Panc1 (cell line): ENCODE data around the gene DDX24. TPM values are rescaled to one million over a fixed set of nuclear protein-coding genes. Genes with fewer than 3 reads are reported as not detected.

Experiments
- ATAC-seq: fragments of 200-7000 bp; cut with Tn5 transposase; 2 replicates; pipeline ENCODE4 v1.9.1; 2020; ENCODE audit warnings: mild to moderate bottlenecking, moderate library complexity
- BruUV-seq: library from RNA; stranded (reverse); fragments of 400-500 nt; replicated peaks from 2 replicates; lab custom pipeline; 2021; lab: Mats Ljungman, UMichigan
- CTCF ChIA-PET: fragments of 300-600 bp; sonication (Branson Sonifier 250); formaldehyde crosslinking; loops from one replicate; lab custom pipeline; 2022; ENCODE audit warnings: antibody characterized with exemption; lab: Charles Lee
- POLR2A ChIA-PET: fragments of 300-600 bp; sonication (Branson Sonifier 250); formaldehyde crosslinking; loops from one replicate; lab custom pipeline; 2022; ENCODE audit warnings: antibody characterized with exemption; lab: Charles Lee
- DNase-seq: peaks from one replicate; pipeline ENCODE4 v3.0.0-alpha.2; 2010; ENCODE audit warnings: low read depth, low spot score
- H3K27ac ChIP-seq: 2 replicates; pipeline ENCODE4 v1.5.1; 2011; ENCODE audit warnings: mild to moderate bottlenecking, low read length, inconsistent platforms
- H3K27me3 ChIP-seq: fragments of 200-500 bp; sonication (Bioruptor generic); 2 replicates; pipeline ENCODE4 v1.6.0; 2014; ENCODE audit warnings: low read length, inconsistent platforms; ENCODE audit not compliant: control insufficient read depth, insufficient read depth
- H3K36me3 ChIP-seq: fragments of 200-500 bp; sonication (Bioruptor generic); 2 replicates; pipeline ENCODE4 v1.5.1; 2014; ENCODE audit warnings: inconsistent platforms, mild to moderate bottlenecking, low read length, moderate library complexity; ENCODE audit not compliant: control insufficient read depth, insufficient read depth
- H3K4me1 ChIP-seq: 2 replicates; pipeline ENCODE4 v1.5.1; 2011; ENCODE audit warnings: inconsistent platforms, mild to moderate bottlenecking, low read length, moderate library complexity; ENCODE audit not compliant: control insufficient read depth, insufficient read depth
- H3K4me3 ChIP-seq, 2 experiments: 2 replicates each; pipeline ENCODE4 v1.5.1; 2011 to 2012; ENCODE audit warnings: low read depth in 2 of 2, low read length in 2 of 2, mild to moderate bottlenecking in 2 of 2, inconsistent platforms in 1 of 2, moderate library complexity in 1 of 2
- H3K9me3 ChIP-seq: fragments of 200-500 bp; sonication (Bioruptor generic); 2 replicates; pipeline ENCODE4 v1.5.1; 2014; ENCODE audit warnings: low read depth, mild to moderate bottlenecking, inconsistent platforms, low read length, moderate library complexity; ENCODE audit not compliant: control insufficient read depth, insufficient read depth
- POLR2AphosphoS5 ChIP-seq: IDR thresholded peaks from 2 replicates; pipeline ENCODE4 v1.6.1; 2012; ENCODE audit warnings: mild to moderate bottlenecking, low read depth, low read length, moderate library complexity
- SIN3A ChIP-seq: IDR thresholded peaks from 2 replicates; pipeline ENCODE4 v1.6.1; 2012; ENCODE audit warnings: low read depth, mild to moderate bottlenecking, low read length, moderate library complexity, borderline replicate concordance; ENCODE audit not compliant: insufficient read depth
- TCF7L2 ChIP-seq: IDR thresholded peaks from 2 replicates; pipeline ENCODE4 v1.6.1; 2011; ENCODE audit warnings: mild to moderate bottlenecking, low read depth, low read length, inconsistent platforms
- in situ Hi-C: cut with HindIII; loops from 2 replicates; pipeline ENCODE4 v1.10.0; 2016; ENCODE audit warnings: low sequenced_read_pairs, low pct_unique_long_range_greater_than_20kb
- intact Hi-C: fragments of 100-400 bp; cut with micrococcal nuclease; formaldehyde crosslinking; loops from one replicate; pipeline ENCODE4 v1.10.0; 2022; ENCODE audit not compliant: unreplicated experiment
- total RNA-seq: library from RNA; stranded (reverse); gene quantifications from one replicate; pipeline ENCODE4 v1.2.1, GENCODE V29; 2021; ENCODE audit not compliant: unreplicated experiment
- TF ChIP-seq, protein P1 (sequence below): fragments of 450-650 bp; IDR thresholded peaks from 2 replicates; pipeline ENCODE4 v1.5.1; 2017; ENCODE audit warnings: mild to moderate bottlenecking
- TF ChIP-seq, protein P2 (sequence below), 2 experiments: IDR thresholded peaks; 2 replicates each; pipeline ENCODE4 v1.6.1; 2011 to 2012; ENCODE audit warnings: low read depth in 2 of 2, control low read depth in 1 of 2, low read length in 1 of 2, mild to moderate bottlenecking in 1 of 2, moderate library complexity in 1 of 2; ENCODE audit not compliant: insufficient read depth in 1 of 2

Gene DDX24
- total RNA-seq, 1 experiment from 2014 or later: 103 TPM

DNA sequence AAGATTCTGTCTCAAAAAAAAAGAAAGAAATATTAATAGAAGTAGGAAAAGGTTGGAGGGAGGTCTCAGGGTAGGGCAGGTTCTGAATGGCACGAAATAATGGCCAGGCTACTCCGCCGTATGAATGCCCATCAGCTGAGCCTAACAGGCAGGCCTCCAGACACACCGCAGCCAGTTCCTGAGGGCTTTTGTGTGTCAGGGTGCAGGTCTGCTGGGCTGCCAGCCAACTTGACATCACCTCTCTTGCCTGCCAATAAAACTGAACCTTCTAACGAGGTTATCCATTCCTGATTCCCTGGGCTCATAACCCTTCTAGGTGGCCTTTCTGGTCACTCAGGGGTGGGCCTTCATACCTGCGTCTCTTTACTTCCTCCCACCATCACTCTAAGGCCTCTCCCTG, 32.5 kb upstream of the DDX24 start:
- ATAC-seq (no peak), DNase-seq (no peak)
- Histone ChIP-seq H3K27me3 (no peaks in the 10 kb centered on the region), H3K9me3 (no peaks in the 10 kb centered on the region), H3K27ac (no peak overlapping the region), H3K4me1 (no peaks in the 10 kb centered on the region), H3K36me3 (no peaks in the 10 kb centered on the region; the same call in 1 of the 2 replicates), H3K4me3 (no peak overlapping the region)
- in situ Hi-C loops (no loop called here), intact Hi-C loops (no loop called here)
- ChIA-PET POLR2A (no interaction called here), CTCF (no interaction called here)
- TF ChIP-seq TCF7L2 (no peak), SIN3A (no peak), POLR2AphosphoS5 (no peak)
- TF ChIP-seq, protein P1, sequence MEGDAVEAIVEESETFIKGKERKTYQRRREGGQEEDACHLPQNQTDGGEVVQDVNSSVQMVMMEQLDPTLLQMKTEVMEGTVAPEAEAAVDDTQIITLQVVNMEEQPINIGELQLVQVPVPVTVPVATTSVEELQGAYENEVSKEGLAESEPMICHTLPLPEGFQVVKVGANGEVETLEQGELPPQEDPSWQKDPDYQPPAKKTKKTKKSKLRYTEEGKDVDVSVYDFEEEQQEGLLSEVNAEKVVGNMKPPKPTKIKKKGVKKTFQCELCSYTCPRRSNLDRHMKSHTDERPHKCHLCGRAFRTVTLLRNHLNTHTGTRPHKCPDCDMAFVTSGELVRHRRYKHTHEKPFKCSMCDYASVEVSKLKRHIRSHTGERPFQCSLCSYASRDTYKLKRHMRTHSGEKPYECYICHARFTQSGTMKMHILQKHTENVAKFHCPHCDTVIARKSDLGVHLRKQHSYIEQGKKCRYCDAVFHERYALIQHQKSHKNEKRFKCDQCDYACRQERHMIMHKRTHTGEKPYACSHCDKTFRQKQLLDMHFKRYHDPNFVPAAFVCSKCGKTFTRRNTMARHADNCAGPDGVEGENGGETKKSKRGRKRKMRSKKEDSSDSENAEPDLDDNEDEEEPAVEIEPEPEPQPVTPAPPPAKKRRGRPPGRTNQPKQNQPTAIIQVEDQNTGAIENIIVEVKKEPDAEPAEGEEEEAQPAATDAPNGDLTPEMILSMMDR: no peak
- TF ChIP-seq, protein P2, sequence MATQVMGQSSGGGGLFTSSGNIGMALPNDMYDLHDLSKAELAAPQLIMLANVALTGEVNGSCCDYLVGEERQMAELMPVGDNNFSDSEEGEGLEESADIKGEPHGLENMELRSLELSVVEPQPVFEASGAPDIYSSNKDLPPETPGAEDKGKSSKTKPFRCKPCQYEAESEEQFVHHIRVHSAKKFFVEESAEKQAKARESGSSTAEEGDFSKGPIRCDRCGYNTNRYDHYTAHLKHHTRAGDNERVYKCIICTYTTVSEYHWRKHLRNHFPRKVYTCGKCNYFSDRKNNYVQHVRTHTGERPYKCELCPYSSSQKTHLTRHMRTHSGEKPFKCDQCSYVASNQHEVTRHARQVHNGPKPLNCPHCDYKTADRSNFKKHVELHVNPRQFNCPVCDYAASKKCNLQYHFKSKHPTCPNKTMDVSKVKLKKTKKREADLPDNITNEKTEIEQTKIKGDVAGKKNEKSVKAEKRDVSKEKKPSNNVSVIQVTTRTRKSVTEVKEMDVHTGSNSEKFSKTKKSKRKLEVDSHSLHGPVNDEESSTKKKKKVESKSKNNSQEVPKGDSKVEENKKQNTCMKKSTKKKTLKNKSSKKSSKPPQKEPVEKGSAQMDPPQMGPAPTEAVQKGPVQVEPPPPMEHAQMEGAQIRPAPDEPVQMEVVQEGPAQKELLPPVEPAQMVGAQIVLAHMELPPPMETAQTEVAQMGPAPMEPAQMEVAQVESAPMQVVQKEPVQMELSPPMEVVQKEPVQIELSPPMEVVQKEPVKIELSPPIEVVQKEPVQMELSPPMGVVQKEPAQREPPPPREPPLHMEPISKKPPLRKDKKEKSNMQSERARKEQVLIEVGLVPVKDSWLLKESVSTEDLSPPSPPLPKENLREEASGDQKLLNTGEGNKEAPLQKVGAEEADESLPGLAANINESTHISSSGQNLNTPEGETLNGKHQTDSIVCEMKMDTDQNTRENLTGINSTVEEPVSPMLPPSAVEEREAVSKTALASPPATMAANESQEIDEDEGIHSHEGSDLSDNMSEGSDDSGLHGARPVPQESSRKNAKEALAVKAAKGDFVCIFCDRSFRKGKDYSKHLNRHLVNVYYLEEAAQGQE (IDR thresholded peaks at IDR 0.05; ENCODE audit: insufficient read depth in 1 of 2, low read depth in 2 of 2, low read length in 1 of 2): no peak
- BruUV-seq: no TSS peak

DNA sequence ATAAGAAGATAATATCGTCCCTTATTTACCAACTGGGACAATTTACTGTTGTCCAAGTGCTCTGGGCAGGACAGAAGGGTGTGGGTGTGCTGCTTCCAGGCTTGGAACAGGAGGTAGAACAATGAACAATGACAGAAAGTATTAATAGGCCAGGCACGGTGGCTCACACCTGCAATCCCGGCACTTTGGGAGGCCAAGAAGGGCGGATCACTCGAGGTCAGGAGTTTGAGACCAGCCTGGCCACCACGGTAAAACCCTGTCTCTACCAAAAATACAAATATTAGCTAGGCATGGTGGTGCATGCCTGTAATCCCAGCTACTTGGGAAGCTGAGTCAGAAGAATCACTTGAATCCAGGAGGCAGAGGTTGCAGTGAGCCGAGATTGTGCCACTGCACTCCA, 32.1 kb upstream of the DDX24 start:
- H3K9me3 ChIP-seq: no peaks in the 10 kb centered on the region
- no peak for DNase-seq
- no TSS peak for BruUV-seq
- TF ChIP-seq, protein P2 (IDR thresholded peaks at IDR 0.05; ENCODE audit: insufficient read depth in 1 of 2, low read depth in 2 of 2, low read length in 1 of 2): no peak
- TF ChIP-seq POLR2AphosphoS5 (no peak), SIN3A (no peak), TCF7L2 (no peak)
- TF ChIP-seq, protein P1: no peak
- H3K4me1 ChIP-seq: no peaks in the 10 kb centered on the region
- no peak overlapping the region for H3K27ac ChIP-seq
- CTCF ChIA-PET: no interaction called here
- POLR2A ChIA-PET: no interaction called here
- H3K4me3 ChIP-seq: no peak overlapping the region
- H3K27me3 ChIP-seq: no peaks in the 10 kb centered on the region
- ATAC-seq: no peak
- H3K36me3 ChIP-seq: no peaks in the 10 kb centered on the region; the same call in 1 of the 2 replicates
- intact Hi-C loops (no loop called here), in situ Hi-C loops (no loop called here)
